ENCODE data around the gene CLSTN2.
A peak's percentile ranks its signal among the peaks of the same experiment; 100 is the strongest.

The CLSTN2 gene

GRCh38 chr3:140204271-140204984, 269.4 kb downstream of the CLSTN2 start:
- no peak for TF ChIP-seq CTCF (IDR thresholded peaks at IDR 0.05; ENCODE audit: control extremely low read depth, extremely low read depth, low read depth, missing control alignments)
- ChIA-PET POLR2A (no interaction called here), CTCF (interaction anchor here (1.7 kb wide), 1 partner anchor 13 kb away, joined by 4 read pairs; no protein-coding TSS in a partner anchor)
- DNase-seq (ENCODE audit: extremely low spot score): no peak

GRCh38 chr3:140205598-140205997, 270.6 kb downstream of the CLSTN2 start:
- CTCF ChIA-PET: interaction anchor here (1.2 to 2.2 kb wide), 4 partner anchors 11 to 77 kb away, joined by 3 to 6 read pairs (median 5); no protein-coding TSS in a partner anchor
- TF ChIP-seq CTCF (IDR thresholded peaks at IDR 0.05; ENCODE audit: control extremely low read depth, extremely low read depth, low read depth, missing control alignments): no peak
- POLR2A ChIA-PET: no interaction called here
- no peak for DNase-seq (ENCODE audit: extremely low spot score)

GRCh38 chr3:140206196-140207040, 271.4 kb downstream of the CLSTN2 start:
- POLR2A ChIA-PET: no interaction called here
- CTCF ChIA-PET: interaction anchor here (0.8 to 2.2 kb wide), 5 partner anchors 9 to 78 kb away, joined by 3 to 6 read pairs (median 4); no protein-coding TSS in a partner anchor
- no peak for TF ChIP-seq CTCF (IDR thresholded peaks at IDR 0.05; ENCODE audit: control extremely low read depth, extremely low read depth, low read depth, missing control alignments)
- no peak for DNase-seq (ENCODE audit: extremely low spot score)

GRCh38 chr3:140207541-140207940, 272.6 kb downstream of the CLSTN2 start:
- no peak for TF ChIP-seq CTCF (IDR thresholded peaks at IDR 0.05; ENCODE audit: control extremely low read depth, extremely low read depth, low read depth, missing control alignments)
- POLR2A ChIA-PET: no interaction called here
- no peak for DNase-seq (ENCODE audit: extremely low spot score)

GRCh38 chr3:140216249-140216648, 281.3 kb downstream of the CLSTN2 start:
- POLR2A ChIA-PET: no interaction called here
- DNase-seq (ENCODE audit: extremely low spot score): peak; percentile 31

More at GRCh38 chr3:140207541-140207940, 272.6 kb downstream of the CLSTN2 start:
- CTCF ChIA-PET: no interaction called here

More at GRCh38 chr3:140216249-140216648, 281.3 kb downstream of the CLSTN2 start:
- CTCF ChIA-PET: interaction anchor here (1.0 to 1.7 kb wide), 4 partner anchors 10 to 21 kb away, joined by 3 to 6 read pairs (median 4); no protein-coding TSS in a partner anchor
- peak; percentile 35 for TF ChIP-seq CTCF (IDR thresholded peaks at IDR 0.05; ENCODE audit: control extremely low read depth, extremely low read depth, low read depth, missing control alignments)
